GM19240 (cell line): ENCODE data around the gene C16orf96.

ENCODE experiments used
- DNase-seq: peaks from one replicate; pipeline ENCODE4 v3.0.0; 2011; ENCODE audit warnings: low spot score; ENCODE audit not compliant: insufficient read length

C16orf96 gene

DNA sequence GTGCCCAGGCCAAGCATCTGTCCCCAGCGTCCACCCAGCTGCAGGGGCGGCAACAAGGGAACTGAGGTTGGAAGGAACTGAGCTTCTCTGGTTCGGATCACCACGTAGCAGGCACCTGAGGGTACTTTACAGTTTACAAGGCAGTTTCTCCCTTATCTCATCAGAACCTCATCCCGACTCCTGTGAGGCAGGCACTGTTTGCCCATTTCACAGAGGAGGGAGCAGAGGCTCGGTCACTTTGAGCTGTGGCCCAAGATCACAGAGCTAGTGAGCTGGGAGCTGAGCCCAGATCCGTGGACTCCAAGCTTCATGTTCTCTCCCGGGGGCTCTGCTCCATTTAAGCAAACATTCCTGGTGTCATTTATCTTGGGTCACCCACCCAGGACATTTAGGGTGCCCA is 43.4 kb downstream of the C16orf96 start:
- DNase-seq, result no peak

DNA sequence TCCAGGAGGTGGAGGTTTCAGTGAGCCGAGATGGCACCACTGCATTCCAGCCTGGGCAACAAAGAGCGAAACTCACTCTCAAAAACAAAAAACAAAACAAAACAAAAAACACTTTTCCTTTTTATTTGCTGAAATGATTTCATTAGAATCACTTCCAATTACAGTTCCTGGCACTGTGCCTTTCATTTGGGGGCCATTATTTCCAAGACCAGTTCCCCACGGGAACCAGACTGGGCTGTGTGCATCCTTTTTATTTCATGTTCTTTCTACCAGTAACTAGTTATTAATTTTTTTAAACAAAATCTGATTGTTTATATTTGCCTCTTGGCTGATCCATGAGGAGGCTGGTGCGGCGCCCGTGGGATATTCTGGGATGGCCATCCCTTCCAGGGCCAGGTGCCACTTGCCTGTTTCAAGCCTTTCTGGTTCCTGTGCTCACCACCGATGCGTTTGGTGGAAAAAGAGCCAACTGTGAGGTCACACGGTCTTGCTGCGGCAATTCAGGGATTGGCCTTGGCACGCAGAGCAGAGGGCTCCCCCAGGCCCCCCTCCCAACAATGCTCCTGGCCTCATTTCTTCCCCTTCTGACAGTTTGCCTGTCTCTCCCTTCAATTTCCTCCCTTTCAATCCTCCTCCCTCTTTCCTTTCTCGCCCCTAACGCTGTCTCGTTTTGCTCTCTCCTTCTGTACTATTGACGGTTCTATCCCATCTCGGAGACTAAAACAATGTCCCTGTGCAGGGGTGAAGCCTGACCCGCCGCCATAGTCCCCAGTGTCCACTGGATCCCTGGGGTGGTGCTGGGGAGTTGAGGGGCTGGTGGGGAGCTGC is 45.1 kb downstream of the C16orf96 start:
- no peak for DNase-seq

DNA sequence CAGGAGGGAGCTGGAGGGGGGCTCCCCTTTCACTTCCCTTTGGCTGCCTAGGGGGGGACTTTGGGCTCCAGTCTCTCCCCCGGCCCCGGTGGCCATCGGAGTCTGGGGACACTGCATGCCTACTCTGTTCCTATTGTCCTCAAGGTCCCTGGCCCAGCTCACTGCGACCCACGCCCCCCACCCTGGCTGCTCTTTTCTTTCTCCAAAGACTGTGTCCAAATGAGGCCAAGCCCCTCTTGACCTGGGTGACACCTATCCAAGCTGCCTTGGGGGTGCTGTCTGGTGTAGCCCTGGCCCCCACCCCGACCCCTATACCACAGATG is 45.7 kb downstream of the C16orf96 start:
- no peak for DNase-seq

DNA sequence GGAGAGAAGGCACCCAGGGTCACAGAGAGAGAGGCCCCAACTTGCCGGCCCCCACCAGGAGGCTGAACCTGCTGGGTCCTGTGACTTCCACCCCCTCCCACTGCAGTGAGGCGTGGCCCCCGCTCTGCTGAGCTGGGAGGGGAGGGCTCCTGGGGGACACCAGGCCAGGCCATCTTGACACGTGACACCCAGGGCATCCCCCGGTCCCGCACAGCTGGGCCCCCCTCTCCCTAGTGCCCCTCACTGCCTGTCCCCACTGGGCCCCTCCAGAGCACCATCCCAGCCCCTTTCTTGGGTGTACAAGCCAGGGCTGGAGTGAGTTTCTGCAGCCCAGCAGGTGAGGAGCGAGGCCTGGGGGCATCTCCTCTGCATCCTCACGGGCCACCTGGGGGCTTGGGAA is 46.2 kb downstream of the C16orf96 start:
- DNase-seq, result no peak

DNA sequence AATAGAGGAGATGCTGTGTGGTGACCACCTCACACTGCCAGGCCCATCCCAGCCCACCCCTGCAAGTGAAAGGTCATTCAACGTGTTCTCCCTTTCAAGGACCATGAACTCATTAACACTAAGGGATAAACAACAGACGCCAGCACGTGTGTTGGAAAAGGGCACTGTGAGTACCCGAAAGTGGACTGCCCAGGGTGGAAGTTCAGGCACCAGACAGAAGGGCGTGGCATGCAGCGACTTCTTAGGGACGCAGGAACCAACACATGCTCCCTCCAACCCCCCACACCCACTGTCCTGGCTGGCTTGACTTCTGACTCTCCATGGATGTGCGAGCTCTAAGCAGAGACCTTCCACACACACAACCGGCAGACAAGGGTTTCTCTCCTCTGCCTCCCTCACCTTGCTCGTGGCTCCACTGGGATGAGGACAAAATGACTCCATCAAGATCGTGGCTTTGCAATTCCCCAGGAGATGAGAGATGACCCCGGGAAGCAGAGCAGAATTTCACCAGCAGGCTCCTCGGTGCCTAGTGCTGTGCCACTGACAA is 47.6 kb downstream of the C16orf96 start:
- no peak for DNase-seq

DNA sequence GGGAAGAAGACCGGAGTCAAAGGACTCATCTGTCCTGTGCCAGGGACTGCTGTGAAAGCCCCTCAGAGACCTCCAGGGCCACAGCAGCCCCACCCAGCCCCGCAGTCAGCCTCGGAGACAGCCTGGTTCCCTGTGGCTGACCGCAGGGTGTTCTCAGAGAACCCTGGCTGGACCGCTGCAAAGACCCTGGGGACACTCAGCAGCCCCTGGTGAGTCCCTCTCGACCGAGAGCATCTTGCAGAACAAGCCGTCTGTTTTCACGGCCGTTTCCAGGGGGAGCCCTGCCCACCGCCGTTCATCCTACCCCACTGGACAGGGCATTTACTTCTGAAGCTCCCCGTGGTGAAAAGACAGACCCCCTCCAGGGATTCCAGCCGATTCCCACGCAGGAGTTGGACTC is 48.3 kb downstream of the C16orf96 start:
- no peak for DNase-seq

DNA sequence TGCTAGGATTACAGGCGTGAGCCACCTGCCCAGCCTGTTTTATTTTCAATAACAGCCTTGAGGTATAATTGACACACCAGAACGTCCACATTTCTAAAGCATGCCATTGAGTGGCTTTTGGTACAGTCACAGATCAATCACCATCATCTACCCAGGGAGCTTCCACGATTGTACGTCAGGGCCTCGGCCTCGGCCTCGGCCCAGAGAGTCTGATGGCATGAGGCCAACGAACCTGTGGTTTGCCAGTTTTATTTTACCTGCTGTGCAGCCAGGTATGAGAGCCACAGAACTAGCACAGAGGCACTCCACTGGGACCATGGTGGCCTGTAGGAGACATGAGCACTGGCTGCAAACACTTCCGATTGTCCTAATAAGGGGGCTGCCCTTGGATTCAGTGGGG is 50.2 kb downstream of the C16orf96 start:
- DNase-seq, result no peak

DNA sequence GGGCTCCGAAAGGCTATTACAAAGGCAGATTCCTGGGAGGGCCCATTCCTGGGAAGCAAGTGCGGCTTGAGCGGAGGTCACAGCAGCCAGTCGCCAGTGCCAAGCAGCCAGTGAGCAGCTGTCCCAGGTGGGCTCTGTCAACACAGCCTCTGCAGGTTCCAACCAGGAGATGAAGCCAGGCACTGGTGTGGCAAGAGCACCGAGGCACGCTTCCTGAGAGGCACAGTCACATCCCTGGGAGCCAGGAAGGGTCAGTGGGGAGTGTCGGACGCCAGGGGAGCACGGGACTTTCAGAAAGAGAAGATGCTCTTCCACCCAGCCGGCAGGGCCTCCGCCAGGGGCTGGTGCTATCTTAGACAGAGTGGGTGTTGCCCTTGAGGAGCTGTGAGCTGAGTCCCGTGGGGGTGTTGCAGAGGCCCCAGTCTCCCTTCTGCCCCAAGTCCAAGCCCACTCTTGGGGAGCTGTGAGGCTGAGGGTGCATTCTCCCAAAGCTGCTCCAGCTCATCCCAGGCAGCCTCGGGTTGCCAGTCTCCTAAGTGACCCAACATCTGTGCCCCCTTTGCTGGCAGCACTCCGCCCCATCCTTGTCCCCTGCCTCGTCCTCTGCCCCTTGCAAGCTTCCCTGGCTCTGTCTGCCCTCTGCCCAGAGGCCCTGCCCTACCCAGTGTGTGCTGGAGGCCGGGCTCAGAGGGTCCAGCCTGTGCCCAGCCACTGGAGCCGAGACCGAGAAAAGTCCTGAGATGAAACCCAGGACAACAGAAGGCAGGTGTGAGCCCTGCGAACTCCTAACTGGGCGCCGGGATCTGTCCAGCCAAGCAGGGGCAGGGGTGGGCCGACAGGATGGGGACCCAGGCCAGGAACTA is 51.9 kb downstream of the C16orf96 start:
- no peak for DNase-seq

DNA sequence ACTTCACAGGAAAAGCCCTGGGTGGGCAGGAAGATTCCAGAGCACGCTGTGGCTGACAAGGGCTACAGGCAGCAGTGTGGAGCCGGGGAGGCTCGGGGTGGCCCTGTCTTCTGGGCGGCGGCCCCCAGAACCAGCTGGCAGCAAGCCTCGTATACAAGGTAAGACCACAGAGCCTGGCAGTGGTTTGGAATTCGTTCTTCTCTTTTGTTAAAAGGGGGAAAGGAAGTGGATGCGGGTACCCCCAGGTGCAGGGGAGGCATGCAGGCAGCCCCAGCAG is 52.5 kb downstream of the C16orf96 start:
- no peak for DNase-seq

DNA sequence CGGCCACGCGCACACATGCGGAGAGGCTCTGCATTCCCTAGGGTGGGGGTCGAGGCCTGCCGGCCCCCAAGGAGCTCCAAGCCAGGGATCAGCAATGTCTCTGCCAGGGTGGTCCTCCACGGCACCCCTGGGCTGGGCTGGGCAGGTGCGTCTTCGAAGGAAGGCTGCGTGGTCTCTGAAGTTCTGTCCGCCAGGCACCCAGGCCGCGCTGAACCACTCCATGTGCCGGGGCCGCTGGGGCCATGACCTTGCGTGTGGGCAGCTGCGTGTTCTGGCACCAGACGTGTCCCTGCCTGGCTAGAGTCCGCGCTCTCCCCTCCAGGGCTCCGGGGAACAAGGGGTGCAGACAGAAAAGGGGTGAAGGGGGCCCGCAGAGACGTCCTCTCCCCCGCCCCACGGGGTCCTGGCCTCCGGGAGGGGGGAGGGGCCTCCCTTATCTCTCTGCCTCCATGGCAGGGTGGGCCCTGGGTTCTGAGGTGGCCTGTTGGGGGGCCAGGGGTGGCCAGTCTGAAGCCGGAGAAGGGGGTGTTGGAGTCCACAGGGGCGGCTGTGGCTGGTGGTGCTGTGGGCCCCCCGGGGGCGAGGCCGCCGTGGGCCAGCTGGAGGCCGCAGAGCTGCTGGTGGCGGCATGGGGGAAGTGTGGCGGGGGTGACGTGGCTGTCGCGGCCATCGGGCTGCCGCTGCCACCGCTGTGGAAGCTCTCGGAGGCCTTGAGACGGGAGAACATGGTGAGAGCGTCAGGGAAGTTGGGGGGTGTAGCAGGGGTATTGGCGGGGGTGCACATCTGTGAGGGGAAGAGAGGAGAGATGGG is 53.3 kb downstream of the C16orf96 start:
- DNase-seq, result no peak

DNA sequence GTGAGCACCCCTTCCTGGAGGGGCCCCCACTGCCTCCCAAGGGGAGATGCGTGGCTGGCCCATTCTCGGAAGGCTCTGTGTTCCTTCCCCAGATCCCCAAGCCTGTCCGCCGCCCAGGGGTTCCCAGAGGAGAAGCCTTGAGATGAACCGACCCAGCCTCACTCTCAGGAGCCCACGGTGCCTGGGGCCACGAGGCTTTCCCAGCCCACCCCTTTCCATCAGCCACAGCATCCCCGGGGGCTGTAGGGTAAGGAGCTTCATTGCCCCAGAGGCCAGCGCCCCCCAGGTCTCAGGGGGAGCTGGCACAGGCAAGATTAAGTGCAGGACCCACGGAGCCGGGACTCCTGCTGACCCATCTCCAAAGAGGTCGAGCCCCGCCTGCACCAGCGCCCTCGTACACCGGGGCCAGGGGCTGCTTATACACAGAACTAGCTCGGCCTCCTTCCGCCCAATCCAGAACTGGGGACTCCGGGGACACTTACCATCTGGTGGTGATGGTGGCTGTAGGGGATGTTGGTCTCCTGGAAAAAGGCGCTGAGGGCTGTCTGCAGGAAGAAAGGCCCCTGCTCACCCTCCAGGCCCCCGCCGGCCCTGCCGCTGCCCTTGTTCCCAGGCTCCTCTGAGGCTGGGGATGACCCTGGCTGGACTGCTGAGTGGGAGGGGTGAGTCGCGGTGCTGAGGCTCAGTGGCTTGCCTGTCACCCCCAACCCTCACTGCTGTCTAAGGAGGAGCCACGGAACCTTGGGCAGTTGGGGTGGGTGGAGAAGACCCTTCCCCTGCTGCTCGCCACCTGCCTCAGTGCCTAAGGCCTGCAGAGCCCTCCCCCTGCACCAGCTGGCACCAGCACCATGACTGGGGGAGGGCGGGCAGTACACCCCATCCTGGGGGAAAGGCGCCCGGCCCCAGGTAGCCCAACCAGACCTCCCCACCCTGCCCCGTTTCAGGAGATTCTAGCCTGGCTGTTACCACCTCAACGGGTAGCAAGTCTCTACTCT is 54.2 kb downstream of the C16orf96 start:
- DNase-seq, result no peak

DNA sequence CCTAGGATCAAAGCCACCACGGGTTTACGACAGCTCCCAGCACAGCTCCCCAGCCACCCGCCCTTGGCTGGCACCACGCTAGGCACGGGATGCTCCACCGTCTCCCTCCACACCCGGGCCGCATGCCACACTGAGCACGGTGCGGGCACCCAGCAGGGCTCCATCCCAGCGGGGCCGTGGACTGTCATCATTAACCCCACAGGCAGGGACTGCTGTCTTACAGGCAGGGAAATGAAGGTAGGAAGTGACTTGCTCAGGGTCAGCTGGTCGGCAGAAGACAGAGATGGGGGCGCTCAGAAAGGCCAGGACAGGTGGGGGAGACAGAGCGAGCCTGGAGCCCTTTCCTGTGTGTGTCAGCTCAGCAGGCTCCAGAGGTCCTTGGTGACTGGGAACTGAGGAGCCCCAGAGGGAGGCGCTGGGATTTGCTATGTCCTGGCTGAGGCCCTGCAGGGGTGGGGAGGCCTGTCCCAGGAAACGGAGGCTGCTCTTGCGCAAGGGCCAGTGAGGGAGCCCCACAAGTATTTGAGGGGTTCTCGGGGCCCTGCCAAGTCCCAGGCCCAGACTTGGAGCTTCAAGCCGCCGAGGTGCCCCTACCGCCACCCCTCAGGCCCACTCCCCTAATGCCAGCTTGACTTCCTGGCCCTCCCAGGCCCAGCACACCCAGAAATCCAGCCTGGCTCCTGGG is 55.3 kb downstream of the C16orf96 start:
- no peak for DNase-seq

DNA sequence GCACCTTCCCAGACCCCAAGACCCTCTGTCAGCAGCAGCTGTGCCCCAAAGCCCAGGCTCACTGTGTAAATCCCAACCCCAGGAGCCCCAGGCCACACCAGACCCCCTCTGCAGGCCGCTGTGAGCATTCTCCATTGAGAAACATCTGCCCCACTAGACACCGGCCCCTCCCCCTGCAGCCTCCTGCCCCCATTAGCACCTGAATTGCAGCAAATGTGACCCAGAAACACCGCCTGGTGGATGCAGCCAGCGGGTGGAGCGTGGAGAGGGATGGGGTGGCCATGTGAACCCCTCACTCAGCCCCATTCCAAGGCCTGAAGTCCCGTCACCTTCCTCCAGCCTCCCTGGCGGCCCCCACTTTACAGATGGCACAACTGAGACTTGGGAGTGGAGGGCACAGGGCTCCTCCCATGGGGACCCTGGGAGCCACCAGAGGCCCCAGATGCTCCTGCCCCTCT is 56.4 kb downstream of the C16orf96 start:
- DNase-seq, result no peak

DNA sequence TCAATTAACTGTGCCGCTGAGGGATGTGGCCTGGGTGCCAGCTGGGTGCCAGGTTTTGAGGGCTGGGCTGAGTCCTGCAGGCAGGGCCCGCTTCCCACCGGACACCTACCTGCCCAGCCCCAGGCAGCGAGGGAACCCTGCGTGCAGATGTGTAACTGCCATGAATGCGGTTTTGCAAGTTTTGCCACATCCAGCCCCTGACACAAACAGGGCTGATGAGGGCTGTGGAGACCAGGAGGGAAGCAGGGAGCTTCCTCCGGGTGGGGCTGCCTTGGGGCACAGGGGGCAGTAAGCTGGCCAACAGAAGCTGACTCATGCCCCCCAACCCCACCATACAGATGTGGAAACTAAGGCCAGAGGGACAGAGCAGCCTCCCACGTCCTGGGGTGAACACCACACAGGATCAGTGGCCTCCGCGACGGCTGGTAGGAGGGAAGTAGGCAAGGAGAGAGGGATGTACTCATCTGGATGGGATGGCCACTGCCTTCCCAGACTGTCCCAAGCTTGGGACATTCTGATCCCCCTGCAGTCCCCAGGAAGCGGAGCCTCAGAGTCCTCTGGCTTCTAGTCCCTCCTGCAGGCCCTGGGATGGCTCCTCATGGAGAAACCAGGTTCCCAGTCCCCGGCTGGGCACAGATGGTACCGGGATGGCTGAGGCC is 57.0 kb downstream of the C16orf96 start:
- DNase-seq, result no peak

DNA sequence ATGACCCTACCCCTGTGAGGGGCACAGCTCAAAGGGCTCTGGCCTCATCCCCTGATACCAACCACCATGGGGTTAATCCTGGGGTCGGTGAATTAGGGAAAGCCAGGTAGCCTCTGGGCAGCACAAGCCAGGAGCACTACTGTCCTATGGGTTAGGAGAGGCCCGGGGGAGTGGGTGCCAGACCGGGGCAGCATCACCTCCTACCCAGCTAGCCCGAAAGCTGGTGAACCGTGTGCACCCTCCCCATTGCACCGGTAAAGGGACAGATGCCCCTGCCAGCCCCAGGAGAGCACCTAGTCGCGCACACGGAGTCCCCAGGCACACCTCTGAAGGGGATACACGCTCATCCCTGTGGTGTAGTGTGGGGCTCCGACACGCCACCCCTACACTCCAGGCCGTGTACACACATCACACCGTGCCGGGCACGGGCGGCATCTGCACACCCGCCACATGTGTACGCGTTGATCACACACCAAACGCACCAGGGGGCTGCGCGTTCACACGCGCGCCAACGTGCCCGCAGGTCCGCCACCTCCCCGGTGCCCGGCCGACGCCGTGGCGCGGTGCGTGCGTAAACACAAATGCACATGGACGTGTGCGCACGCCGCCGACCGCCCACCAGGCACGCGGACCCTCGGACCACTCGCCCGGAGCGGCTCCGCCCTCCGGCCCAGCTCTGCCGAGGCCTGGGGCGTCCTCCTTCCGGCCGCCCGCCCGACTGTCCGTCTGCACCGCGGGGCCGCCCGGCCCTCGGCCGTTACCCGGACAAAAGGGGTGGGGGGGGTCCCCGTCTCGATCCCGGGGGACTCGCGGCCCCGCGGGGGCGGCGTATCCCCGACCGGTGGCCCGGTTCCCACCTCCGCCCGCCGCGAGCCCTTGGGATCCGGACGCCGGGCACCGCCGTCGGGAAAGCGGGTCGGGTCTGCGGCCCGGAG is 57.8 kb downstream of the C16orf96 start:
- DNase-seq, result no peak

DNA sequence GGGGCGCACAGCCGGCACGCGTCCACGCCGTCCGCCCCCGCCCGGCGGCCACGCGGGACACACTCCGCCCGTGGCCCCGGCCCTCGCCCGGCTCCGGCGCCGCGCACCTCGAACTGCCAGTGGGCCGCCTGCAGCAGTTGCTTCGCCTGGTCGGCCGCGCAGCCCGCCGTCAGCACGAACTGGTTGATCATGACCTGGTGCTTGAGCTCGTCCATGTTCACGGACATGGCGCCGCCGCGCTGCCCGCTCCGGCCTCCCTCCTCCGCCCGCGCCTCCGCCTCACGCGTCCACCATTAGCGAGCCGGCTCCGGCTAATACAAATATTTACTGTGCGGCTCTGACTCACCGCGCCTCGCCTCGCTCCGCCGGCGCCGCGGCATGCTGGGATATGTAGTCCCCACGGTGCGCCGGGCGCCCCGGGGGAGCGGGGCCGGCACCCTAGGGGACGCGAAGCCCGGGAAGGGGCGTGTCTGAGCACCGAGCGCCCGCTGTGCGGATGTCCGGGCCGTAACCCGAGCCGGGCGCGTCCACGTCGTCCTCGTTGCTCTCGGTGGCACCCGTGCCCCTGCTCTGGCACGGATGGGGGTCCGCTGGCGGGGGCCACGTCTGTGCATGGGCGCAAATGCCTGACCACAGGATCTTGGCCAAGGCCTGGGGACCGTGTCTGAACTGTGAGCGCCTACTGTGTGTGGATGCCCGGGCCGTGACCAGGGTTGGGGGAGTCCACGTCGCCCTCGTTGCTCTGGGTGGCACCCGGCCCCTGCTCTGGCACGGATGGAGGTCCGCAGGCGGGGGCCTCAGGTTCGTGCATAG is 58.6 kb downstream of the C16orf96 start, which contains the start of gene UBALD1:
Gene UBALD1 (minus strand): TSS at position 318 of the 813 bp plus-strand sequence. CDS start 91 bp downstream, at position 227.
- DNase-seq, result peak; percentile 73

DNA sequence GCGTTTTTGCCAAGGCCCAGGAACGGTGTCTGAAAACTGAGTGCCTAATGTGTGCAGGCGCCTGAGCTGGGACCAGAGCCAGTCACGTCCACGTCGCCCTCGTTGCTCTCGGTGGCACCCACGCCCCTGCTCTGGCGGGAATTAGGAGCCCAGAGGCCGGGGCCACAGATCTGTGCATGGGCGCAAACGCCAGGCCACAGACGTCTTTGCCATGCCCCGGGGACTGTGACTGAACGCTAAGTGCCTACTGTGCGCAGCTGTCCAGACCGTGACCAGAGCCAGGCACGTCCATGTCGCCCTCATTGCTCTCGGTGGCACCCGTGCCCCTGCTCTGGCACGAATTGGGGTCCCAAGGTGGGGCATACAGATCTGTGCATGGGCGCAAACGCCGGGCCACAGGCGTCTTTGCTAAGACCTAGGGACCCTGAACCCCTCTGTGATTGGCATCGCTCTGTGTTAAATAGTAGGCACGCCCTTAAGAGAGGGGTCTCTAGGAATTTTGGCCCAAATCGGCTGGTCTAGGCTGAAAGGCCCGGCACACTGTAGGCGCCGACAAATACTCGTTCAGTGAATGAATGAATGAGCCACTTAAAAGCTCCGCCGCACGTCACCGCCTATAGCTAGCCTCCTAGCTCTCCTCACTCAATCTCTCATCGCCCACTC is 59.4 kb downstream of the C16orf96 start:
- no peak for DNase-seq
